Right cardiac atrium (tissue), 5 donors: ENCODE data around the gene GJD4. TPM values are rescaled to one million over a fixed set of nuclear protein-coding genes. Genes with fewer than 3 reads are reported as not detected.

Source experiments
- ATAC-seq, 2 donors: fragments of 200-7000 bp; cut with Tn5 transposase; one replicate each; pipeline versions ENCODE4 v1.8.0 to v1.9.1; 2020; ENCODE audit warnings: moderate library complexity in 2 of 2, mild to moderate bottlenecking in 1 of 2
- DNase-seq, 3 donors: peaks; one replicate each; pipeline ENCODE4 v3.0.0-alpha.2; 2020
- H3K27ac ChIP-seq: one replicate; pipeline ENCODE4 v1.5.1; 2013; ENCODE audit warnings: mild to moderate bottlenecking, low read length, control low read depth, moderate library complexity
- H3K27me3 ChIP-seq: one replicate; pipeline ENCODE4 v1.6.1; 2013; ENCODE audit not compliant: control insufficient read depth, insufficient read depth
- H3K4me1 ChIP-seq: one replicate; pipeline ENCODE4 v1.6.1; 2013; ENCODE audit warnings: low read length; ENCODE audit not compliant: control insufficient read depth, insufficient read depth
- H3K4me3 ChIP-seq: one replicate; pipeline ENCODE4 v1.5.1; 2013; ENCODE audit warnings: low read length, control low read depth
- H3K9me3 ChIP-seq: one replicate; pipeline ENCODE4 v1.6.1; 2013; ENCODE audit warnings: low read length; ENCODE audit not compliant: control insufficient read depth
- WGBS: extraction: QIAGEN DNeasy Blood & Tissue Kit; methylation state at CpG from one replicate; pipeline ENCODE4 v1.1.7; 2013; 5-methylcytosine and 5-hydroxymethylcytosine counted together
- intact Hi-C, 4 donors: fragments of 100-400 bp; cut with DNase I; formaldehyde crosslinking; loops; one replicate each; pipeline versions ENCODE4 v1.11.0 to v1.14.0; 2022 to 2023
- polyA plus RNA-seq: library from polyadenylated mRNA; stranded (reverse); fragments of 200-250 nt; gene quantifications from one replicate; pipeline ENCODE4 v1.2.3, GENCODE V29; 2013
- total RNA-seq, 4 donors: library from RNA; stranded (reverse); fragmentation: NEBNext Ultra II Directional; extraction: Animal tissue kit (Norgen Biotek cat#: 25700); gene quantifications; one replicate each; pipeline ENCODE4 v1.2.1, GENCODE V29; 2021
- donor health status: healthy with polysubstance abuse.
- donor health status: DM: no; HTN: yes; CAD: no.
- donor health status: DM: no; HTN: no; CAD: no.
- donor health status: DM: no; HTN: yes; CAD: no; lungs with severe emphysema.
- donor health status: DM: yes; HTN: yes; CAD: no.

The GJD4 gene
- total and polyA plus RNA-seq, 5 donors, result not detected

- ATAC-seq (no peak), DNase-seq (no peak)
- no peaks in the 10 kb centered on the region for H3K27me3 ChIP-seq
- H3K27ac ChIP-seq, result no peak overlapping the region
- intact Hi-C loops, result loop anchor here in 3 of 4 donors (5.0 to 10.0 kb wide), 2 partner anchors 1146 to 1253 kb away; no protein-coding TSS in a partner anchor
- no peaks in the 10 kb centered on the region for H3K9me3 ChIP-seq
- no peak overlapping the region for H3K4me3 ChIP-seq
- no peaks in the 10 kb centered on the region for H3K4me1 ChIP-seq
- 91% methylated on average over 1 of the region's 1 CpG for WGBS
Measured at GRCh38 chr10:35631404-35631803, 26.3 kb downstream of the GJD4 start.

DNA sequence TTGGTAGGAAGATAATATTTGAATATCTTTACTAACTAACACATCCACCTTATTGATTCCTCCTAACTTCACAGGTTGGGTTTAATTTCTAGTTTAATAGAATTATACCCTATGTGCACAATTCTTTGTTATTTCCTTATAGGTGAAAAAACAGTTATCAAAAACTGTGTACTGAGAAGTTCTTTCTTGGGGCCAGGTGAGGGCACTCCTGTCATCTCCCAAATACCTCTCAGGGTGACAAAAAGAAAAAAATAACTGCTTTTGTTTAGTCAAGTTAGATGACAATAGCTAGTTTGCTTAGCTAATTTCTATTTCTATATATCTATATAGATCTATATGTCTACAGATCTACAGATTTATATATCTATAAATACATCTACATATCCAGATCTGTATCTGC is 26.9 kb downstream of the GJD4 start:
- no peaks in the 10 kb centered on the region for H3K27me3 ChIP-seq
- intact Hi-C loops, result loop anchor here in 3 of 4 donors (5.0 to 10.0 kb wide), 2 partner anchors 1145 to 1253 kb away; no protein-coding TSS in a partner anchor
- DNase-seq, result no peak
- H3K9me3 ChIP-seq, result no peaks in the 10 kb centered on the region
- H3K27ac ChIP-seq, result no peak overlapping the region
- no peaks in the 10 kb centered on the region for H3K4me1 ChIP-seq
- no peak overlapping the region for H3K4me3 ChIP-seq
- ATAC-seq, result no peak

GRCh38 chr10:35633006-35633980 is 28.2 kb downstream of the GJD4 start:
- H3K9me3 ChIP-seq, result no peaks in the 10 kb centered on the region
- WGBS, result 59% methylated on average over 12 of the region's 12 CpGs
- intact Hi-C loops, result loop anchor here in 3 of 4 donors (5.0 to 10.0 kb wide), 2 partner anchors 1144 to 1252 kb away; no protein-coding TSS in a partner anchor

GRCh38 chr10:35635576-35635975 is 30.4 kb downstream of the GJD4 start:
- intact Hi-C loops, result loop anchor here (2.0 to 10.0 kb wide), 5 partner anchors 282 to 1249 kb away; no protein-coding TSS in a partner anchor
- Histone ChIP-seq H3K27ac (no peak overlapping the region), H3K4me1 (no peaks in the 10 kb centered on the region), H3K9me3 (no peaks in the 10 kb centered on the region), H3K27me3 (no peaks in the 10 kb centered on the region), H3K4me3 (no peak overlapping the region)
- DNase-seq, result peak in 1 of 3 donors; percentile 15
- 12% methylated on average over 6 of the region's 6 CpGs for WGBS
- peak; percentile 57 to 67 for ATAC-seq

More at GRCh38 chr10:35633006-35633980, 28.2 kb downstream of the GJD4 start:
- Histone ChIP-seq H3K27me3 (no peaks in the 10 kb centered on the region), H3K27ac (no peak overlapping the region), H3K4me3 (no peak overlapping the region), H3K4me1 (no peaks in the 10 kb centered on the region)
- ATAC-seq, result no peak
- no peak for DNase-seq

DNA sequence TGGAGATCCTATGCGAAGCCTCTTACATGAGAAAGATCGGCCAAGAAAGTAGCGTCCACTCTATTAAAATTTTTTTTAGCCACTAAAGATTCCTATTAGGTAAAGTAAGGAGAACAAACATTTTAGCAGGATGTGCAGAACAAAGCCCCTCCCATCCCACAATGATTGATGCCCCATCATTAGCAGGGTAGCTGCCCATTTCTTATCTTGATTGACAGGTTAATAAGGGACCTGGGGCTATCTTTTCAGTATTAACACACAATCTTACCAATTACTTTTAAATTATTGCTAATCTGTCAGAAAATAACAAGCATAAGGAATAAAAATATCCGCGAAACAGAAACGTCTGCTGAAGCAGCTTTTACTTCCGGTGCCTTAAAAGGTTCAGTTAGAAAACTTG is 31.8 kb downstream of the GJD4 start:
- Histone ChIP-seq H3K27ac (no peak overlapping the region), H3K9me3 (no peaks in the 10 kb centered on the region), H3K27me3 (no peaks in the 10 kb centered on the region), H3K4me3 (peak overlapping the region; percentile 11), H3K4me1 (no peaks in the 10 kb centered on the region)
- ATAC-seq, result no peak
- 45% methylated on average over 7 of the region's 7 CpGs for WGBS
- intact Hi-C loops, result loop anchor here (5.0 to 10.0 kb wide), 4 partner anchors 280 to 1248 kb away; no protein-coding TSS in a partner anchor
- DNase-seq, result no peak

- Histone ChIP-seq H3K4me3 (peak overlapping the region; percentile 11), H3K27me3 (no peaks in the 10 kb centered on the region), H3K9me3 (no peaks in the 10 kb centered on the region), H3K27ac (no peak overlapping the region), H3K4me1 (no peaks in the 10 kb centered on the region)
- WGBS, result 26% methylated on average over 8 of the region's 8 CpGs
- DNase-seq, result peak in 1 of 3 donors; percentile 18
- ATAC-seq, result no peak
- intact Hi-C loops, result loop anchor here (5.0 to 10.0 kb wide), 4 partner anchors 280 to 1247 kb away; no protein-coding TSS in a partner anchor
Measured at GRCh38 chr10:35637462-35637861, 32.3 kb downstream of the GJD4 start.

DNA sequence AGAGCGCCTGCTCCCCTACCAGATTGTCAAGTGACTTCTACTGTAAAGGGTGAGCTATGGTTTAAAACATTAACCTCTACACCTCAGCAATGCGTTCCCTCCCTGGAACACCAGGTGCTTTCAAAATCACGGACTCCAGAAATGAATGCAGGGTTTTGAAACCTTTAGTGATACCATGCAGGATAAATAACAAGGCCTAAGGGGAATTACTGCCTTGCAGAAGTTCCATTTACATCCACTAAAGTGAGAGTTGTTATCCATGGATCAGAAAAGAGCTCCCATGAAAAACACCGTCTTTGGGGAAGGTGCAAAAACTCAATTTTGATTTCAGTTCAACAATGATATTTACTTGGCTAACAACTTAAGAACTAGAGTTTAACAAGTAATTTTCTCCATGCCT is 33.0 kb downstream of the GJD4 start:
- Histone ChIP-seq H3K4me3 (no peak overlapping the region), H3K4me1 (no peaks in the 10 kb centered on the region), H3K9me3 (no peaks in the 10 kb centered on the region), H3K27me3 (no peaks in the 10 kb centered on the region), H3K27ac (no peak overlapping the region)
- no peak for DNase-seq
- no peak for ATAC-seq
- 62% methylated on average over 4 of the region's 4 CpGs for WGBS
- intact Hi-C loops, result loop anchor here (5.0 to 10.0 kb wide), 4 partner anchors 279 to 1247 kb away; no protein-coding TSS in a partner anchor

- peak; percentile 16 to 65 (median 59) for DNase-seq
- no peak for ATAC-seq
- Histone ChIP-seq H3K9me3 (no peaks in the 10 kb centered on the region), H3K27me3 (no peaks in the 10 kb centered on the region), H3K27ac (no peak overlapping the region), H3K4me1 (no peaks in the 10 kb centered on the region), H3K4me3 (peak overlapping the region; percentile 73)
- WGBS, result 20% methylated on average over 57 of the region's 57 CpGs
- intact Hi-C loops, result loop anchor here (5.0 to 10.0 kb wide), 4 partner anchors 278 to 1246 kb away; no protein-coding TSS in a partner anchor
Measured at GRCh38 chr10:35639021-35639727, 34.0 kb downstream of the GJD4 start.

GRCh38 chr10:35639728-35640401 is 34.7 kb downstream of the GJD4 start:
- no peaks in the 10 kb centered on the region for H3K4me1 ChIP-seq

GRCh38 chr10:35640474-35640873 is 35.3 kb downstream of the GJD4 start:
- ATAC-seq (peak; percentile 13 to 19), DNase-seq (peak; percentile 77 to 92 (median 88))
- Histone ChIP-seq H3K27me3 (no peaks in the 10 kb centered on the region), H3K27ac (peak overlapping the region; percentile 67), H3K4me3 (peak overlapping the region; percentile 73), H3K4me1 (no peaks in the 10 kb centered on the region), H3K9me3 (no peaks in the 10 kb centered on the region)
- under 1% methylated on average over 52 of the region's 53 CpGs for WGBS
- intact Hi-C loops, result loop anchor here in 2 of 4 donors (5.0 to 10.0 kb wide), 3 partner anchors 114 to 282 kb away; no protein-coding TSS in a partner anchor

More at GRCh38 chr10:35639728-35640401, 34.7 kb downstream of the GJD4 start:
- 7% methylated on average over 83 of the region's 83 CpGs for WGBS
- Histone ChIP-seq H3K4me3 (peak overlapping the region; percentile 73), H3K9me3 (no peaks in the 10 kb centered on the region), H3K27me3 (no peaks in the 10 kb centered on the region), H3K27ac (no peak overlapping the region)
- intact Hi-C loops, result loop anchor here (5.0 to 10.0 kb wide), 7 partner anchors 115 to 1245 kb away; no protein-coding TSS in a partner anchor
- ATAC-seq (no peak), DNase-seq (peak; percentile 40 to 72 (median 72))
